HepG2 (cell line): ENCODE measurements around the gene RPL38. TPM values are rescaled to one million over a fixed set of nuclear protein-coding genes. Genes with fewer than 3 reads are reported as not detected.
A peak's percentile ranks its signal among the peaks of the same experiment; 100 is the strongest.

Experiments used
- HNF4A ChIP-seq: sonication (generic); formaldehyde crosslinking; IDR thresholded peaks from 2 replicates; pipeline ENCODE4 v1.4.0; 2020; ENCODE audit warnings: missing genetic modification reagents
- KDM4B ChIP-seq: sonication (generic); formaldehyde crosslinking; IDR thresholded peaks from 2 replicates; pipeline ENCODE4 v1.4.0; 2020; ENCODE audit warnings: missing genetic modification reagents
- MAX ChIP-seq: IDR thresholded peaks from 2 replicates; pipeline ENCODE4 v1.6.1; 2012; ENCODE audit warnings: inconsistent platforms
- MIER2 ChIP-seq: IDR thresholded peaks from 2 replicates; pipeline ENCODE4 v1.6.1; 2016; ENCODE audit warnings: missing biosample characterization, missing genetic modification reagents
- MXD3 ChIP-seq: IDR thresholded peaks from 2 replicates; pipeline ENCODE4 v1.6.1; 2016; ENCODE audit warnings: mild to moderate bottlenecking, missing biosample characterization, missing genetic modification reagents
- PBX3 ChIP-seq: sonication (generic); formaldehyde crosslinking; IDR thresholded peaks from 2 replicates; pipeline ENCODE4 v1.8.1; 2023; ENCODE audit warnings: missing genetic modification reagents, inconsistent platforms, borderline replicate concordance
- SAP130 ChIP-seq: IDR thresholded peaks from 2 replicates; pipeline ENCODE4 v1.6.1; 2016; ENCODE audit warnings: low read depth
- TAF1 ChIP-seq: sonication (generic); formaldehyde crosslinking; IDR thresholded peaks from 2 replicates; pipeline ENCODE4 v1.4.0; 2020; ENCODE audit warnings: missing genetic modification reagents
- TEAD2 ChIP-seq: sonication (generic); formaldehyde crosslinking; IDR thresholded peaks from 2 replicates; pipeline ENCODE4 v1.9.0; 2021; ENCODE audit warnings: missing genetic modification reagents
- THAP11 ChIP-seq: IDR thresholded peaks from 2 replicates; pipeline ENCODE4 v1.6.1; 2016; ENCODE audit warnings: missing biosample characterization, missing genetic modification reagents
- TOPORS ChIP-seq: sonication (generic); formaldehyde crosslinking; IDR thresholded peaks from 2 replicates; pipeline ENCODE4 v1.8.0; 2023; ENCODE audit warnings: mild to moderate bottlenecking, missing genetic modification reagents
- U2AF2 ChIP-seq: fragments of 200-400 bp; formaldehyde crosslinking; IDR thresholded peaks from 2 replicates; pipeline ENCODE4 v1.6.1; 2017; ENCODE audit warnings: low read depth, mild to moderate bottlenecking, low read length
- ZBTB44 ChIP-seq: sonication (generic); formaldehyde crosslinking; IDR thresholded peaks from 2 replicates; pipeline ENCODE4 v1.4.0; 2020; ENCODE audit warnings: missing genetic modification reagents
- ZMYM3 ChIP-seq: sonication (generic); formaldehyde crosslinking; IDR thresholded peaks from 2 replicates; pipeline ENCODE4 v1.5.1; 2020; ENCODE audit warnings: mild to moderate bottlenecking, missing genetic modification reagents
- ZNF530 ChIP-seq: sonication (generic); formaldehyde crosslinking; IDR thresholded peaks from 2 replicates; pipeline ENCODE4 v1.5.0; 2020; ENCODE audit warnings: low read depth, mild to moderate bottlenecking, missing genetic modification reagents
- ZNF644 ChIP-seq: IDR thresholded peaks from 2 replicates; pipeline ENCODE4 v1.6.1; 2016; ENCODE audit warnings: low read depth
- ZNF687 ChIP-seq: sonication (generic); formaldehyde crosslinking; IDR thresholded peaks from 2 replicates; pipeline ENCODE4 v1.5.1; 2020; ENCODE audit warnings: mild to moderate bottlenecking, missing genetic modification reagents, moderate library complexity
- ZNF709 ChIP-seq: sonication (generic); formaldehyde crosslinking; IDR thresholded peaks from 2 replicates; pipeline ENCODE4 v1.5.0; 2020; ENCODE audit warnings: mild to moderate bottlenecking, missing genetic modification reagents
- ZNF737 ChIP-seq: sonication (generic); formaldehyde crosslinking; IDR thresholded peaks from 2 replicates; pipeline ENCODE4 v1.5.0; 2020; ENCODE audit warnings: missing genetic modification reagents, mild to moderate bottlenecking, borderline replicate concordance
- polyA plus RNA-seq, 8 experiments: library from polyadenylated mRNA; depleted of rRNA in 3 of 8; stranded (reverse) in 7 of 8; unstranded in 1 of 8; fragments of >200 nt; fragmentation: Illumina TruSeq in 4 of 8; extraction: Trizol in 4 of 8; gene quantifications; 2 replicates each; pipeline versions ENCODE4 v1.2.1 to v1.2.3, GENCODE V29; 2011 to 2016; ENCODE audit warnings: low read depth in 4 of 8, missing spikeins in 1 of 8, mixed read lengths in 1 of 8; ENCODE audit not compliant: insufficient read depth in 1 of 8
- total RNA-seq, 5 experiments: library from RNA; depleted of rRNA; stranded (reverse); fragments of >200 nt; fragmentation: Illumina TruSeq; extraction: Trizol; gene quantifications; 2 replicates each; pipeline ENCODE4 v1.2.3, GENCODE V29; 2016; ENCODE audit warnings: low read depth in 1 of 5

RPL38 gene
- total and polyA plus RNA-seq, 2 of the 13 experiments (the other 11 are each of a cell fraction or from before 2014, with no cell fraction given) = 2,370 to 2,372 TPM

GRCh38 chr17:74192950-74193781, 10.3 kb upstream of the RPL38 start (continued):
- TF ChIP-seq ZBTB44 (CRISPR knock-in tag) (no peak), ZMYM3 (CRISPR knock-in tag) (peak; percentile 87), THAP11 (0 out of 2 replicates have a peak, but pooled peaks have one; percentile 51), ZNF530 (CRISPR knock-in tag) (no peak), ZNF709 (CRISPR knock-in tag) (no peak), SAP130 (CRISPR knock-in tag) (peak; percentile 67), TAF1 (CRISPR knock-in tag) (no peak), MXD3 (CRISPR knock-in tag) (0 out of 2 replicates have a peak, but pooled peaks have one; percentile 17), PBX3 (CRISPR knock-in tag) (no peak), ZNF687 (CRISPR knock-in tag) (peak; percentile 26; the same call in 1 of the 2 replicates), MAX (peak; percentile 49; the same call in 1 of the 2 replicates), MIER2 (peak; percentile 85), KDM4B (no peak), ZNF644 (peak; percentile 55; the same call in 1 of the 2 replicates), HNF4A (CRISPR knock-in tag) (peak; percentile 22), ZNF737 (CRISPR knock-in tag) (no peak), TOPORS (CRISPR knock-in tag) (no peak), U2AF2 (no peak), TEAD2 (no peak)
